Progenitor cell of endocrine pancreas (in vitro differentiated cells): ENCODE results near the gene POLR3GL. TPM values are rescaled to one million over a fixed set of nuclear protein-coding genes. Genes with fewer than 3 reads are reported as not detected.
A peak's percentile ranks its signal among the peaks of the same experiment; 100 is the strongest.

ENCODE experiments used
- DNase-seq: peaks from one replicate; pipeline ENCODE4 v3.0.0; 2021; ENCODE audit warnings: low spot score; ENCODE audit not compliant: unreplicated experiment
- H3K27ac Mint-ChIP-seq: 2 replicates; pipeline ENCODE4 v1.8.0; 2021; ENCODE audit warnings: mild to moderate bottlenecking, moderate library complexity, mixed read lengths
- H3K27me3 Mint-ChIP-seq: 2 replicates; pipeline ENCODE4 v1.8.0; 2021; ENCODE audit warnings: mixed read lengths
- H3K36me3 Mint-ChIP-seq: 2 replicates; pipeline ENCODE4 v1.8.0; 2022; ENCODE audit warnings: mixed read lengths; ENCODE audit not compliant: insufficient read depth
- H3K4me1 Mint-ChIP-seq: 2 replicates; pipeline ENCODE4 v1.8.0; 2021; ENCODE audit warnings: low read depth, mixed read lengths
- H3K4me3 Mint-ChIP-seq: 2 replicates; pipeline ENCODE4 v1.8.0; 2021; ENCODE audit warnings: low read depth, mild to moderate bottlenecking, moderate library complexity, mixed read lengths
- H3K9me3 Mint-ChIP-seq: 2 replicates; pipeline ENCODE4 v1.8.0; 2021; ENCODE audit warnings: low read depth, mixed read lengths
- CTCF ChIP-seq: fragments of 200-600 bp; sonication (generic); IDR thresholded peaks from one replicate; pipeline ENCODE4 v1.5.0; 2021; ENCODE audit warnings: antibody characterized with exemption, mild to moderate bottlenecking; ENCODE audit not compliant: unreplicated experiment
- long read RNA-seq: library from polyadenylated mRNA; unstranded; transcript quantifications from one replicate; pipeline ENCODE4 v2.0.0, GENCODE V29; 2020
- total RNA-seq: library from RNA; stranded (reverse); gene quantifications from 2 replicates; pipeline ENCODE4 v1.2.1, GENCODE V29; 2021

Gene POLR3GL
- total RNA-seq, result 12.8 and 13.7 TPM in 2 replicates
- long read RNA-seq, partial matches to known transcripts, result 3 of 7 reads
- long read RNA-seq, other reads (novel, unspliced or antisense), result 0 of 7 reads

GRCh38 chr1:145964328-145965118 lies at the start of gene POLR3GL, which contains the start of gene ANKRD34A:
Gene POLR3GL (plus strand): TSS chr1:145964690. CDS start chr1:145974866, 10,176 bp downstream.
Gene ANKRD34A (minus strand): TSS chr1:145964575. CDS start chr1:145961759, 2,816 bp downstream.
- Mint-ChIP-seq H3K36me3 (peaks cover 5% of the 10 kb centered on the region), H3K27ac (peak within 1 kb of the TSS; percentile 90), H3K4me1 (peaks cover 20% of the 10 kb centered on the region), H3K27me3 (peaks cover 41% of the 10 kb centered on the region), H3K4me3 (peak within 1 kb of the TSS; percentile 88), H3K9me3 (no peaks in the 10 kb centered on the region)
- DNase-seq, result peak; percentile 73
- TF ChIP-seq CTCF, result no peak

GRCh38 chr1:145916745-145917144 lies 47.7 kb upstream of the POLR3GL start:
- DNase-seq, result no peak
- no peak for TF ChIP-seq CTCF
- Mint-ChIP-seq H3K4me3 (peak overlapping the region; percentile 92), H3K27me3 (no peaks in the 10 kb centered on the region), H3K36me3 (peaks cover 8% of the 10 kb centered on the region), H3K27ac (peak overlapping the region; percentile 17), H3K9me3 (no peaks in the 10 kb centered on the region), H3K4me1 (peaks cover 14% of the 10 kb centered on the region)

- Mint-ChIP-seq H3K4me3 (peak overlapping the region; percentile 92), H3K27ac (no peak overlapping the region), H3K36me3 (peaks cover 7% of the 10 kb centered on the region), H3K4me1 (peaks cover 14% of the 10 kb centered on the region), H3K9me3 (no peaks in the 10 kb centered on the region), H3K27me3 (no peaks in the 10 kb centered on the region)
- TF ChIP-seq CTCF, result no peak
- DNase-seq, result no peak
These were observed 46.9 kb upstream of the POLR3GL start for GRCh38 chr1:145917595-145917994.

- H3K27me3 Mint-ChIP-seq, result no peaks in the 10 kb centered on the region
- peaks cover 7% of the 10 kb centered on the region for H3K36me3 Mint-ChIP-seq
- no peaks in the 10 kb centered on the region for H3K9me3 Mint-ChIP-seq
- DNase-seq, result peak; percentile 66
- H3K27ac Mint-ChIP-seq, result peak within 1 kb of the TSS; percentile 96
- peak within 1 kb of the TSS; percentile 92 for H3K4me3 Mint-ChIP-seq
- H3K4me1 Mint-ChIP-seq, result peaks cover 14% of the 10 kb centered on the region
- no peak for TF ChIP-seq CTCF
These were observed 46.1 kb upstream of the POLR3GL start, which contains the start of gene PEX11B for GRCh38 chr1:145918144-145918991. Gene PEX11B (minus strand): TSS chr1:145918717. CDS start chr1:145918688, 29 bp downstream.
